Activated CD4-positive, alpha-beta T cell treated with anti-CD3 and anti-CD28 coated beads for 24 hours (primary cell): Measurements from ENCODE around the gene MEI4.
"Not testable (repeated sequence)": the region's sequence is repeated elsewhere in the genome, so short reads cannot be mapped to it uniquely, and the experiment has no call there.

Source experiments
- DNase-seq, 2 donors: peaks; one replicate each; pipeline ENCODE4 v3.0.0-alpha.2; 2020; ENCODE audit warnings: low read depth in 2 of 2

Gene MEI4

DNA sequence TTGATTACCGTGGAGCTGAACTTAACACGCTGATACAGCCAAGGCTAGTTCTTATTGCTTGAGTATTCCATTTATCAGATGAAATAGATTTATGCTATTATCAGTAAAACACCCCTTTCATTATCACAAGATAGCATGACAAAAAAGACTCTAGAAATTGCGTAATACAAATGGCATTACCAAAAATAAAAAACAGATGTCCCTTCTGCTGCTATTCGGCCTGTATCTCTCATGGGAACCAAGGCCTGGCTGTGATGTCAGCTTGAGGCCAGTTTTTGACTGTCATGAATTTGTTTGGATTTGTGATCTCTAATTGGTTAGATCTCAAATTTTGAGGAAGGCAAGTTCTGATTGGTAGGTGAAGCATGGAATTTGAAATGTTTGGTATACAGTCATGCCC lies 25.2 kb downstream of the MEI4 start:
- DNase-seq = no peak

DNA sequence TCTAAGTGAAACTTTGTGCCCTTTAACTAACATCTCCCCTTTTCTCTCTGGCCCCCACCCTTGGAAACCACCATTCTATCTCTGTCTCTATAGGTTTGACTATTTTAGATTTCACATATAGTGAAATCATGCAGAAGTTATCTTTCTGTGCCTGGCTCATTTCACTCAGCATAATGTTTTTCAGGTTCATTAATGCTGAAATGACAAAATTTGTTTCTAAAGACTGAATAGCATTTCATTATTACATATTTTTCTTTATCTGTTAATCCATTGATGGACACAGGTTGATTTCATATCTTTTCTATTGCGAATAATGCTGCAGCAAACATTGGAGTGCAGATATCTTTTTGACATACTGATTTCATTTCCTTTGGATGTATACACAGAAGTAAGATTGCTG lies 30.7 kb downstream of the MEI4 start:
- no peak for DNase-seq

DNA sequence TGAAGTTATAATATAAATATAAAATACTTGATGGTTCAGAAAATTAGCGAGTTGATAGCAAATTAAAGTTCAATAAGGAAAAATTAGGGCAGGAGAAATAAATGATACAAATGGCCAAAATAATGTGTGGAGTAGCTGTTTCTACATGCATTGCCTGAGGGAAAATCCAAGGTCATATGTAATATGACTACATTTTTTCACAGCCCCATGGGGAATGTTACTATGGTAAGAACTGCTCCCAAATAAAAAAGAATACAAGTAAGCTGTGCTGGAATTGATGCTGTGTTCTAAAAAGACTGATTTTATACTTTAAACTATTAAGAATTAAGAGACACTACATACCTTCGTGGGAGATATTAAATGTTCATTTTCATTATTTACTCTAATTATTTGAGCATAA lies 34.1 kb downstream of the MEI4 start:
- DNase-seq = no peak

DNA sequence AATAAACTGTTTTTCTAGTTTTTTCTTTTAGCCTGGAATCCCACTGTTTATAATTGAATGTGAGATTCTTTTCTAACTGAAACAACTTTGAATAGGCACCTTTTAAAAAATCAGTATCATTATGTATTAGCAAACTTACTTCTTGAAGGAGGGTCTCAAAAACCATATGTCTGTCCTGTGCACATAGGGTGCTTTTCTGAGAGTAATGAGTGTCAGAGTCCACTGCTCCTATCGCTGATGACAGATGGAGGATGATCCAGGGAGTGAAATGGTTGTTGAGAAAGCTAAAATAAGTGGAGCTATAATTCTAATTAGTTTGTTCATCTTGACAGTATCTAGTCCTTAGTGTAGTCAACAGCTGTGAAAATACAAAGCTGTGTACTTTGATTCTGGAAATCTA lies 35.8 kb downstream of the MEI4 start:
- DNase-seq = no peak

DNA sequence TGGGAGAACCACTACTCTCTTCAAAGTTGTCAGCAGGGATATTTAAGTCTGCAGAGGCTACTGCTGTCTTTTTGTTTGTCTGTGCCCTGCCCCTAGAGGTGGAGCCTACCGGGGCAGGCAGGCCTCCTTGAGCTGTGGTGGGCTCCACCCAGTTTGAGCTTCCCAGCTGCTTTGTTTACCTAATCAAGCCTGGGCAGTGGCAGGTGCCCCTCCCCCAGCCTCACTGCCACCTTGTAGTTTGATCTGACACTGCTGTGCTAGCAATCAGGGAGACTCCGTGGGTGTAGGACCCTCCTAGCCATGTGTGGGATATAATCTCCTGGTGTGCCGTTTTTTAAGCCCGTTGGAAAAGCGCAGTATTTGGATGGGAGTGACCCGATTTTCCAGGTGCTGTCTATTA lies 47.3 kb downstream of the MEI4 start:
- not testable (repeated sequence) for DNase-seq

DNA sequence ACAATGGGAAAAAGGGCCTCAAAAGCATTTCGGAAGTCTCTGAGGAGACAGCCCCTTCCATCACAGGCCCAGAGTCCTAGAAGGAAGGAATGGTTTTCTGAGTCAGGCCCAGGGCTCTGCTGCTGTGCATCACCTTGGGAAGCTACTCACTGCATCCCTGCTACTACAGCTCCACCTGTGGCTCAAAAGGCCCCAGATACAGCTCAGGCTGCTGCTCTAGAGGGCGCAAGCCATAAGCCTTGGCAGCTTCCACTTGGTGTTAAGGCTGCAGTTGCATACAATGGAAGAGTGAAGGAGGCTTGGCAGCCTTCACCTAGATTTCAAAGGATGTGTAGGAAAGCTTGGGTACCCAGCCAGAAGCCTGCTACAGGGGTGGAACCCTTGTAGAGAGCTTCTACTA lies 54.8 kb downstream of the MEI4 start:
- DNase-seq = no peak

DNA sequence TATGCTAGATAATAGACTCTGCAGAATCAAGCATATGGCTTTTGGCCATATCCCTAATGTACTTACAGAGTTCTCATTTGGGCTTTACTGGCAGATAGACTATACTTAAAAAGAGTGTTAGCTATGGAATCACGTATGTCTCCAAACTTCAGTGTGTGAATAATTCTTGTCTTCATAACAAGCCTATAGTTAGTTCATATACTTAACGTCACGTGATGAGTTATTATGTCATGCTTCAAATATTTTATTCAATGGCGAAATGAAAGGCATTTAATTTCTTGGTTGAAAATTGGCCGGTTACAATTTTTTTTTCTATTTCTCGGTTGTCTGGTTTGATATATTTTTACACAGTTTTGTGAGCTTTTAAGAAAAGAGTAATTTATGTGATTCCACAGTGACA lies 62.7 kb downstream of the MEI4 start:
- DNase-seq = no peak

DNA sequence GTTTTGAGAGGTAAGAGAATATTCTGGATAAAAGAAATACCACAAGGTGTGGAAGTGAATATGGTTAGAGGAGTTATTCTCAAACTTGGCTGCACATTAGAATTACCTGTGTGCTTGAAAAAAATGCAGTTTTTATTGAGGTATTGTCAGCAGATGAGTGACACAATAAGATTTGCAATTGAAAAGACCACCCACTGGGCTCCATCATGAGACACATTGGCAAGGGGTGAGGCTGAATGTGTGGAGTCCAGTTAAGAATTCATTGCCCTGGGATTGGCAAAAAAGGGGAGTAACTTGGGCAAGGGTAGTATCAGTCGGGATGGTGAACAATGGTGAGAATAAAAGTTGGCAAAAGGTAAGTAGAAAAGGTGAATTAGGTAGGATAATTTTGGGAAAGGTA lies 63.5 kb downstream of the MEI4 start:
- no peak for DNase-seq

DNA sequence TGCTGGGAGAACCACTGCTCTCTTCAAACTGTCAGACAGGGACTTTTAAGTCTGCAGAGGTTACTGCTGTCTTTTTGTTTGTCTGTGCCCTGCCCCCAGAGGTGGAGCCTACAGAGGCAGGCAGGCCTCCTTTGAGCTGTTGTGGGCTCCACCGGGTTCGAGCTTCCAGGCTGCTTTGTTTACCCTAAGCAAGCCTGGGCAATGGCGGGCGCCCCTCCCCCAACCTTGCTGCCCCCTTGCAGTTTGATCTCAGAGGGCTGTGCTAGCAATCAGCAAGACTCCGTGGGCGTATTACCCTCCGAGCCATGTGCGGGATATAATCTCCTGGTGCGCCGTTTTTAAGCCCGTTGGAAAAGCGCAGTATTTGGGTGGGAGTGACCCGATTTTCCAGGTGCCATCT lies 83.2 kb downstream of the MEI4 start:
- DNase-seq = not testable (repeated sequence)

DNA sequence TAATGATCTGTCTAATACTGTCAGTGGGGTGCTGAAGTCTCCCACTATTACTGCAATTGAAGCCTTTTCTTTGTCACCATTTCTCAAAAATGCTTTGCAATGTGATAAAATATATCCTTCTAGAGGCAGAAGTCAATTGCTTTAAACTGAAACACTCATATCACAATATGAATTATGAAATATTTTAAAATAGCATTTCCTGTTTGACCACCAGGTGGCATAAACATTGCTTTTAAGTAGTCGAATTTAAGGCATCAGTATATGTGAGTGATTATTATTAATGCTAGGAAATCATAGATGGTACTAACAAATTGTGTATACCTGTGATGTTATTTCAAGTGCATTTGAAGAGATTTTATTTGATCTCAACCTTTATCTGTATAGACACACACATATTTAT lies 87.5 kb downstream of the MEI4 start:
- no peak for DNase-seq

DNA sequence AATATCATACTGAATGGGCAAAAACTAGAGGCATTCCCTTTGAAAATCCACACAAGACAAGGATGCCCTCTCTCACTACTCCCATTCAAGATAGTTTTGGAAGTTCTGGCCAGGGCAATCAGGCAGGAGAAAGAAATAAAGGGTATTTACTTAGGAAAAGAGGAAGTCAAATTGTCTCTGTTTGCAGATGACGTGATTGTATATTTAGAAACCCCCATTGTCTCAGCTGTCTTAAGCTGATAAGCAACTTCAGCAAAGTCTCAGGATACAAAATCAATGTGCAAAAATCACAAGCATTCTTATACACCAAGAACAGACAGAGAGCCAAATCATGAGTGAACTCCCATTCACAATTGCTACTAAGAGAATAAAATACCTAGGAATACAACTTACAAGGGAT lies 99.3 kb downstream of the MEI4 start:
- DNase-seq = not testable (repeated sequence)

DNA sequence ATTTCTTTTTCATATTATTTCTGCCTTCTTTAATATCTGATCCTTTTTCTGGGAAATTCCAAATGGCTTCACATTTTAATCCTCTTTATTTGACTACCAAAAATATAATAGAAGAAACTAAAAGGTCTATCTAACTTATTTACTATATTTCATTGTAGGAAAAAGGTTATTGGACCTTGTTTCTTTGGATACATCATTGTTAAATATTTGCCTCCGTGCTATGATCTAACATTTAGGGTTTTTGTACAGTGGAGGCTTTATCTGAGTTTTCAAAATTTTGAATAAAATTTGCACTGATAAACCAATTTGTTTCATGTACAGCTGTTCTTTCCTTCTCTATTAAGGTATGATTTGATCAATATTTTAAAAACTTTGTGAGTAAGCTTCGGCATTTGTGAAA lies 109.5 kb downstream of the MEI4 start:
- DNase-seq = no peak

DNA sequence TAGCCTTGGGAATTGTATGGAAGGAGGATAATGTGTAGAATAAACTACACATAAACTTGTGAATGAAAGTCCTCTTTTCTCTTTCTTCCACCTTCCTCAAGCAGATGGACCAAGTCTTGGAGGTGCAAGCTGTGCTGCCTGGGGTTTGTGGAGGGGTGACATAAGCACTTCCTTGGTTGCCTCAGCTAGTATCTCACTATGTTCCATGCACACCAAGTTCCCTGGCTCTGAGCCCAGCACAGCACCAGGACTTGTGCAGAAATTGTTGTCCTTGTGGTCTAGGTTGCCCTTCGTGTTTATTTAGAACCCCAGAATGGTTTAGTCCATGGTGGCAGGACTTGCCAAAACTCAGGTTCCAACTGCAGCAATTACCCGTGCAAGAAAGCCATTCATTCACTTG lies 110.3 kb downstream of the MEI4 start:
- no peak for DNase-seq

DNA sequence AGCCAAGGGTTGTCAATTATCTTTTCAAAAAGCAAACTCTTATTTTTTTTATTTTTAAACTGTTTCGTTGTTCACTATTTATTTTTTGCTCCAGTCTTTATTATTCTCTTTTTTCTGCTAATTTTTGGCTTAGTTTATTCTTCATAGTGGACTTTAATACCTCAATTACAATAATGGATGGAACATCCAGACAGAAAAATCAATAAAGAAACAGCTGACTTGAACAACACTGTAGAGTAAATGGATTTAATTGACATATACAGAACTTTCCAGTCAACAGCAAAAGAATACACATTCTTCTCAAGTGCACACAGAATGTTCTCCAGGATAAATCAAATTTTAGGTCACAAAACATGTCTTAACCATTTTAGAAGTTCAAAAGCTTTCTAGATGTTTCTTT lies 111.5 kb downstream of the MEI4 start:
- DNase-seq = no peak

DNA sequence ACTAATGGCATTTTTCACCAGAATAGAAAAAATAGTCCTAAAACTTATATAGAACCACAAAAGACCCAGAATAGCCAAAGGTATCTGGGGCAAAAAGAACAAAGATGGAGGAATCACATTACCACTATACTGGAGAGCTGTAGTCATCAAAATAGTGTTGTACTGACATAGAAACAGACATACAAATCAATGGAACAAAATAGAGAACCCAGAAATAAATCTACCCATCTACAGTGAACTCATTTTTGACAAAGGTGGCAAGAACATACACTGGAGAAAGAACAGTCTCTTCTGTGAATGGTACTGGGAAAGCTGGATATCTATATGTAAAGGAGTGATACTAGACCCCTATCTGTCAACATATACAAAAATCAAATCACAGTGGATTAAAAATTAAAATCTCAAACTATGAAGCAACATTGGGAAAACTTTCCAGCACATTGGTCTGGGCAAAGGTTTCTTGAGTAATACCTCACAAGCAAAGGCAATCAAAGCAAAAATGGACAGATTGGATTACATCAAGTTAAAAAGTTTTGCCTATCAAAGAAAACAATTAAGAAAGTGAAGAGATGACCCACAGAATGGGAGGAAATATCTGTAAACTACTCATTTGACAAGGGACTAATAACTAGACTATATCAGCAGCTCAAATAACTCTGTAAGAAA lies 120.5 kb downstream of the MEI4 start:
- DNase-seq = no peak

DNA sequence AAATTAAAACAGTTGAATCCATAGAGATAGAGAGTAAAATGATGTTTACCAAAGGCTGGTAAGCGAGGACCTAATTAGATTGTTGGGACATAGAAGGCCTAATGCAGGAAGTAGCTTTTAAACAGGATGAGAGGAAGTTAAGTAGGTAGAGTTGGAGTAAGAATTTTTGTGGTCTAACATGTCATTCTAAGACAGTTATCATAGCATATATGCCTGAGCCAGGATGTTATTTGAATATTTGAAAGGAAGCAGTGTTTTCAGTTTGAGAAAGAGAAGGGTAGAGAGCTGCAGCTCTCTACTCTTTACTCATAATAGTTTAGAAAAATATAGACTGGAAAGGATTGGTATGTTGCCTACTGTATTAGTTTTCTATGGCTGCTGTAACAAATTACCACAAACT lies 121.6 kb downstream of the MEI4 start:
- DNase-seq = no peak

DNA sequence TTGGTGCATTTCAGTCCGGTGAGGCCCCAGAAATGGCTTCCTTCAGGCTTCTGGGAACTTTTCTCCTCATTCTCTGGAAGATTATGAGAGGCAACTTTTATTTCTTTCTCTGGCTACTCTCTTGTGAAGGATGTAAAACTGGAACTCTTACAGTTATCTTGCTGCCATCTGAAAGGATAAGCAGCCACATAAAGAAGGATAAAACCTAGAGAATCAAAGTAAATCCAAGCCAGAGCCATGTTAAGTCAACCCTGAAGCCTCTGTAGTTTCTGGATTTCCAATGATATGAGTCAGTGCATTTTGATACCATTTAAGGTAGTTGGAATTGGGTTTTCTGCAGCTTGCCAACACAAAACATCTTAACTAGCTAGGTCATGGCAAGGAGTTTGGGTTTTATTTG lies 123.6 kb downstream of the MEI4 start:
- no peak for DNase-seq

DNA sequence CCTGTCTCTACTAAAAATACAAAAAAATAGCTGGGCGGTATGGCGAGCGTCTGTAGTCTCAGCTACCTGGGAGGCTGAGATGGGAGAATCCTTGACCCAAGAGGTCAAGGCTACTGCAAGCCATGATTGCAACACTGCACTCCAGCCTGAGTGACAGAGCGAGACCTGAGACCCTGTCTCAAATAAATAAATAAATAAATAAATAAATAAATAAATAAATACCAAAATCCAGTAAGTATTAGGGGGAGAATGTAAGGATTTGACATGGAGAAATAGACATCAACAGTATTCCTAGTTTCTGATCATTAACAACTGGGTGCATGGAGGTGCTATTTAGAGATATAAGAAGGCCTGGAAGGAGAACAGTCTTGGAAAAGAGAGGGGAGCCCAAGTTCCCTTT lies 125.7 kb downstream of the MEI4 start:
- DNase-seq = no peak

DNA sequence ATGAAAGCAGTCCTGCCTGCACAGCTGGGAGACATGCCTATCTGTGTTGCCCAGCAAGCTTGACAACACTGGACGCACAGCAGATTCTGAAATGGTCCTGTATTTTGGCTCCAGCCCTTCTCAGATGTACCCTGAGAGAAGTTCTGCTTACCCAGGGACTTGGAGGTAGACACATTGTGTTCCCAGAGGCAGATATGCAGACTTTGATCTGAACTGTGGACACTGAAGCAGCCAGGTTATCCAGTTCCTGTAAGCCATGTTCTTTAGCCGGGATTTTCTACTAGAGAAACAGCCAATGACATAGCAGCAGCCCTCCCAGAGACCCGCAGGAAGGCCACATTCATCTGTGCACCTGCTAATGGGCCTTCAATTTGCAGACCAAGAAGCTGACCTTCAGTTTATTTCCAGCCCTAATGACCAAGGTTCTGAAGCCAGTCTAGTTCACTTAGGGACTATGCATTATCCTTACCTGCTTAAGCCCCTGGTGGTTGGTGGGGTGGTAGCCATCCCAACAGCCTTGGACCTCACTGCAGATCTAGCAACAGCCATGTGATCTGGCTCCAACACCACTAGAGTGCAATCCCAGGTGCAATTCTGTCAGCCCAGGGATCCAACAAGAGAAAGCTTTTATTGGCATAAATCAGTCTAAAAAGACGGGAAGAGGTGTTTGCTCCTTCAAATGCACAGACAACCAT lies 134.2 kb downstream of the MEI4 start:
- no peak for DNase-seq

DNA sequence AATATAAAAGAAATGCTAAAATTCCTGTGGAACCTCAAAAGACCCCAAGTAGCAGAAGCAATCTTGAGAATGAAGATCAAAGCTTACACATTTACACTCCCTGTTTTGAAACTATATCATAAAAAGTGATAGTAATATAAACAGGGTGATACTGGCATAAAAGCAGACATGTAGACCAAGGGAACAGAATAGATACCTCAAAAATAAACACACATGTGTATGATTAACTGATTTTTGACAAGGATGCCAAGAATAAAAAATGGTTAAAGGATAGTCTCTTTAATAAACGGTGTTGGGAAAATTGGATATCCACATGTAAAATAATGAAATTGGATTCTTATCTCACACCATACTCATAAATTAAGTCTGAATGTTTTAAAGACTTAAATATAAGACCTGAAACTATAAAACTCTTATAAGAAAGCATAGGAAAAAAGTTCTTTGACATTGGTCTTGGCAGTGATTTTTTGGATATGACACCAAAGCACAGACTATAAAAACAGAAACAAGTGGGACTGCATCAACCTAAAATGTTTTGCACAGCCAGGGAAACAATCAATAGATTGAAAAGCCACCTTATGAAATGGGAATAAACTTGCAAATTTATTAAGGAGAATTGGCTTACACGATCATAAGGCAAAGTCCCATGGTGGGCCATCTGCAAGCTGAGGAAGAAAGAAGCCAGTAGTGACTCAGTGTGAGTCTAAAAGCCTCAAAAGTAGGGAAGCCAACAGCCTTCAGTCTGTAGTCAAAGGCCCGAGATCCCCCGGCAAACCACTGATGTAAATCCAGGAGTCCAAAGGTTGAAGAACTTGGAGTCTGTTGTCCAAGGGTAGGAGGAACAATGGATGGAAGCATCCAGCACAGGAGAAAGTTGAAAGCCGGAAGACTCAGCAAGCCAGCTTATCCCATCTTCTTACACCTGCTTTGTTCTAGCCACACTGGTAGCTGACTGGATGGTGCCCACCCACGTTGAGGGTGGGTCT lies 144.3 kb downstream of the MEI4 start:
- DNase-seq = no peak

DNA sequence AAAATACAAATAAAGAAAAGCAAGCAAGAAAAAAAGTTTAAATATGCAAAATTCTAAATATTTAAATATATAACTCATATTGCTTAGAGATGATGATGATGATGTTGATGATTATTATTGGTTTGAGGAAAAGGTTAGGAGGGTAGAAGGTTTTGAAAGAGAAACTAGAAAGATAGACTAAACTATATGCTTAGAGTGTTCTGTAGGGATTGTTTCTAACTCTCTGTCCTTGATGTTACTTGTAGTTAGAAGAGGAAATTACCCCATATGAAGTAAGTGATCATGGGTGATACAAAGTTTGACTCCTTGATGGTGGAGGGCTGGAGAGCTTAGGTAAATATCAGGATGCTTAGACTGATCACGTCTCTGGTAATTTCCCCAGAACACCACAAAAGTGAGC lies 159.5 kb downstream of the MEI4 start:
- DNase-seq = no peak

DNA sequence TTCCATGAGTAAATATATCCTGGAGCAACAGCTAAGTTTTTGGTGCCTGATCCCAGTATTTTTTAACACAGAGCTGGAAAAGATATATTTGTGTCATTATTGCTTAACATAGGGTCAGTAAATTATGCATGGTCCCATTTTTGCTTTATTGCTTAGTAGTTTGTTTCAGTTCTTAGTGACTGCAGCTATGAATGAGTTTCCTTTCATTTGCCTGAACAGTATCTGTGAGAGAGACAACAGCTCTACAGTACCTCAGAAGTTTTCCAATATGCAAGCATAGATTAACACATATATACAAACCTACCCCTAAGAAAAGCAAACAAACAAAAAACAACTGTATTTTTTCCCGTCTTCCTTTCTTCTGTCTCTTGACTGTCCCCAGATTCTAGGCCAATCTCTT lies 160.3 kb downstream of the MEI4 start:
- no peak for DNase-seq

DNA sequence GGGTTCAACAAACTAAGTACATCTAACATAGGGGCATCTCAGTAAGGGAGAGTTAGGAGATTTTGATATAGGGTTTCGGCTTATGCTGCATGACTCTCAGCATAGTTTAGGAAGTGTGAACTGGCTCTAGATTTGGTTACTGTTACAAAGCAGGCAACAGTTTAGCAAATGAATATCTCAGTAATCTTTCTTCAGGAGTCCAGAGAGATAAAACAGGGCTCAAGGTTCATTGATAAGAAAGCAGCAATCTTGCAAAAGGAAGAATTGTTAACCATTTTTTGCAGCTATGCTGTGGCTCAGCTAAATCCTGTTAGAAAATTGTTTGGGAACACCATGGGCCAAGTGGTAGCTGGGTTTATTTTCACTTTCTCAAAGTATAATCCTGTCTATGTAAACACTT lies 161.3 kb downstream of the MEI4 start:
- no peak for DNase-seq
